HEK293T (cell line): ENCODE data around the gene CYP4F8.

Experiments
- ARNT ChIP-seq: fragments of 450-650 bp; IDR thresholded peaks from 2 replicates; pipeline ENCODE4 v1.6.1; 2017; ENCODE audit warnings: mild to moderate bottlenecking
- BHLHE40 ChIP-seq: fragments of 450-650 bp; IDR thresholded peaks from 2 replicates; pipeline ENCODE4 v1.6.1; 2016; ENCODE audit warnings: mild to moderate bottlenecking, moderate library complexity, borderline replicate concordance
- CTBP1 ChIP-seq: fragments of 450-650 bp; IDR thresholded peaks from 2 replicates; pipeline ENCODE4 v1.6.1; 2016; ENCODE audit warnings: borderline replicate concordance
- FOXM1 ChIP-seq: fragments of 450-650 bp; IDR thresholded peaks from 2 replicates; pipeline ENCODE4 v1.6.1; 2017; ENCODE audit warnings: mild to moderate bottlenecking, borderline replicate concordance
- L3MBTL2 ChIP-seq: fragments of 450-650 bp; conservative IDR thresholded peaks from 2 replicates; pipeline ENCODE4 v1.6.1; 2016; ENCODE audit warnings: mild to moderate bottlenecking
- LEF1 ChIP-seq: fragments of 450-650 bp; IDR thresholded peaks from 2 replicates; pipeline ENCODE4 v1.6.1; 2017; ENCODE audit warnings: mild to moderate bottlenecking, borderline replicate concordance
- SP1 ChIP-seq: fragments of 450-650 bp; IDR thresholded peaks from 2 replicates; pipeline ENCODE4 v1.6.1; 2017
- SUZ12 ChIP-seq: fragments of 450-650 bp; IDR thresholded peaks from 2 replicates; pipeline ENCODE4 v1.6.1; 2016; ENCODE audit warnings: mild to moderate bottlenecking
- TARDBP ChIP-seq: fragments of 450-650 bp; IDR thresholded peaks from 2 replicates; pipeline ENCODE4 v1.6.1; 2016
- ZNF384 ChIP-seq: fragments of 450-650 bp; IDR thresholded peaks from 2 replicates; pipeline ENCODE4 v1.6.1; 2016

GRCh38 chr19:15589760-15590451 is 25.1 kb upstream of the CYP4F8 start:
- no peak for TF ChIP-seq SUZ12
- no peak for TF ChIP-seq FOXM1
- no peak for TF ChIP-seq SP1
- no peak for TF ChIP-seq LEF1
- TF ChIP-seq BHLHE40: no peak
- TF ChIP-seq ZNF384: no peak
- TF ChIP-seq L3MBTL2: no peak
- TF ChIP-seq CTBP1: no peak
- no peak for TF ChIP-seq TARDBP
- no peak for TF ChIP-seq ARNT
